GM12891 (cell line): ENCODE measurements around the gene TBC1D2.

Experiments used
- POLR2A ChIP-seq: IDR thresholded peaks from 2 replicates; pipeline ENCODE4 v1.6.1; 2011; ENCODE audit warnings: low read depth, low read length, control low read depth
- SPI1 ChIP-seq: IDR thresholded peaks from 2 replicates; pipeline ENCODE4 v1.6.1; 2011; ENCODE audit warnings: low read depth, low read length, control low read depth
- TAF1 ChIP-seq: IDR thresholded peaks from 2 replicates; pipeline ENCODE4 v1.6.1; 2011; ENCODE audit warnings: low read depth, low read length, control low read depth

- TF ChIP-seq TAF1 (no peak), SPI1 (no peak), POLR2A (no peak)
These were observed 45.9 kb downstream of the TBC1D2 start for GRCh38 chr9:98209530-98209929.
